GM19023 (cell line): ENCODE measurements around the gene DPP3.
A peak's percentile ranks its signal among the peaks of the same experiment; 100 is the strongest.
"Not testable (repeated sequence)": the region's sequence is repeated elsewhere in the genome, so short reads cannot be mapped to it uniquely, and the experiment has no call there.

Experiments used
- ATAC-seq: cut with Tn5 transposase; IDR thresholded peaks from one replicate; pipeline ENCODE4 v1.9.1; 2021; ENCODE audit warnings: mild to moderate bottlenecking, moderate library complexity; ENCODE audit not compliant: unreplicated experiment

DPP3 gene

GRCh38 chr11:66480117-66480938, at the start of gene DPP3:
Gene DPP3, plus strand, starts transcription at chr11:66480434. Its CDS starts 1,767 bp downstream, at chr11:66482201.
- ATAC-seq = peak; percentile 92

GRCh38 chr11:66431287-66431686, 48.9 kb upstream of the DPP3 start:
- ATAC-seq = not testable (repeated sequence)

GRCh38 chr11:66431871-66432329, 48.3 kb upstream of the DPP3 start:
- ATAC-seq = not testable (repeated sequence)

- no peak for ATAC-seq
Observed at GRCh38 chr11:66432597-66432996, 47.6 kb upstream of the DPP3 start.

- ATAC-seq = no peak
Observed at GRCh38 chr11:66437979-66438503, 42.2 kb upstream of the DPP3 start.

GRCh38 chr11:66438504-66439466, 41.4 kb upstream of the DPP3 start, which contains the start of gene MRPL11:
Gene MRPL11, minus strand, starts transcription at chr11:66438848. Its CDS starts 94 bp downstream, at chr11:66438754.
- peak; percentile 92 for ATAC-seq

- ATAC-seq = not testable (repeated sequence)
Observed at GRCh38 chr11:66440101-66440939, 39.9 kb upstream of the DPP3 start.

- ATAC-seq = not testable (repeated sequence)
Observed at GRCh38 chr11:66440940-66441282, 39.3 kb upstream of the DPP3 start.

- no peak for ATAC-seq
Observed at GRCh38 chr11:66443602-66444001, 36.6 kb upstream of the DPP3 start.

GRCh38 chr11:66447012-66447411, 33.2 kb upstream of the DPP3 start:
- ATAC-seq = no peak

GRCh38 chr11:66448523-66448922, 31.7 kb upstream of the DPP3 start:
- ATAC-seq = no peak

GRCh38 chr11:66450560-66450959, 29.7 kb upstream of the DPP3 start:
- no peak for ATAC-seq

- no peak for ATAC-seq
Observed at GRCh38 chr11:66451663-66452062, 28.6 kb upstream of the DPP3 start.

GRCh38 chr11:66454247-66454646, 26.0 kb upstream of the DPP3 start:
- no peak for ATAC-seq

- no peak for ATAC-seq
Observed at GRCh38 chr11:66454828-66455227, 25.4 kb upstream of the DPP3 start.

- ATAC-seq = no peak
Observed at GRCh38 chr11:66457826-66458225, 22.4 kb upstream of the DPP3 start.

- ATAC-seq = no peak
Observed at GRCh38 chr11:66459138-66459778, 21.0 kb upstream of the DPP3 start.

GRCh38 chr11:66462010-66462409, 18.2 kb upstream of the DPP3 start:
- no peak for ATAC-seq

GRCh38 chr11:66462911-66463310, 17.3 kb upstream of the DPP3 start:
- ATAC-seq = no peak

GRCh38 chr11:66464116-66464515, 16.1 kb upstream of the DPP3 start:
- not testable (repeated sequence) for ATAC-seq
